HUES64 (cell line): ENCODE results near the gene NDUFB4.

ENCODE experiments used
- H3K27ac ChIP-seq: 2 replicates; pipeline ENCODE4 v1.7.0; 2013; ENCODE audit warnings: low read depth, low read length, inconsistent platforms
- H3K27me3 ChIP-seq: 2 replicates; pipeline ENCODE4 v1.6.1; 2013; ENCODE audit warnings: mild to moderate bottlenecking, low read length; ENCODE audit not compliant: insufficient read depth
- H3K36me3 ChIP-seq: 2 replicates; pipeline ENCODE4 v1.6.1; 2013; ENCODE audit warnings: mild to moderate bottlenecking, low read length; ENCODE audit not compliant: insufficient read depth
- H3K4me1 ChIP-seq: 2 replicates; pipeline ENCODE4 v1.6.1; 2013; ENCODE audit warnings: mild to moderate bottlenecking, low read length, moderate library complexity; ENCODE audit not compliant: insufficient read depth
- H3K4me3 ChIP-seq: 2 replicates; pipeline ENCODE4 v1.5.1; 2013; ENCODE audit warnings: mild to moderate bottlenecking, low read length, moderate library complexity
- H3K9ac ChIP-seq: 2 replicates; pipeline ENCODE4 v1.6.1; 2013; ENCODE audit warnings: mild to moderate bottlenecking, low read depth, low read length
- H3K9me3 ChIP-seq: 2 replicates; pipeline ENCODE4 v1.6.1; 2013; ENCODE audit warnings: low read depth, low read length; ENCODE audit not compliant: insufficient read depth
- WGBS: fragments of 150-250, 120-280 bp; methylation state at CpG from one replicate; pipeline ENCODE4 v1.1.7; 2013; ENCODE audit warnings: missing lambda C conversion rate; 5-methylcytosine and 5-hydroxymethylcytosine counted together

The NDUFB4 gene

DNA sequence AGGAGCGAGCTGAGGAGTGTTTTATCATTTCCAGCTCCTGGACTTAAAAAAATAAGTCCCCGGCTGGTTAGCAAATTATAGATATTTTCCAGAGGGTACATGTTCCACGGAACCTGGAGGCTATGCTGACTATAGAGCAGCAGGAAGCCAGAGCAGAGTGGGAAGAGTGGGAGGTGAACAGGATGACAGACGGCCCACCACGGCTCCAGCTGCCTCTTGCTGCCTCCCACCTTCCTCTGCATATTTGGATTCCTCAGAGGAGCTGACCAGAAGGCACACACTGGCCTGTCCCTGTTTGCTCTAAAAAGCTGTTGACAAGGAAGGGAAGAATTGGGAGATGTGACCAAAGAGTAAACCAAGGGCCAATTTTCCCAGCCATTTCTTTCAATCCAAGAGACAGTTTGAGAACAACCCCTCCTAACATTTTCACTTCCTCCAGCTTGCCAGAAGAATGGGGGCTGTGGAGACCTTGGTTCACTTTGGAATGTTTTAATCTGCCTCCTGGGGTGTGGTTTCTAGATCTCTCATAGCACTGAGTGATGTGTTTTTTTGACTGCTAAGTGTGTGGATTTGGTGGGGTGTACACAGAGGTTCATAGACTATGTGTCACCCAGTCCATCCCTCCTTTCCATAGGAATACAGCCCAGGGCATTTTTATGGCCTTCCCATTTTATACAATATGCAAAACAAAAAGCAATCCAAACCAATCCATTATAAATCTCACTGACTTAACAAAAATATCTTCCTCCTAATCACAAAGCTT, 49.1 kb downstream of the NDUFB4 start:
- no peak overlapping the region for H3K9ac ChIP-seq
- no peak overlapping the region for H3K4me3 ChIP-seq

DNA sequence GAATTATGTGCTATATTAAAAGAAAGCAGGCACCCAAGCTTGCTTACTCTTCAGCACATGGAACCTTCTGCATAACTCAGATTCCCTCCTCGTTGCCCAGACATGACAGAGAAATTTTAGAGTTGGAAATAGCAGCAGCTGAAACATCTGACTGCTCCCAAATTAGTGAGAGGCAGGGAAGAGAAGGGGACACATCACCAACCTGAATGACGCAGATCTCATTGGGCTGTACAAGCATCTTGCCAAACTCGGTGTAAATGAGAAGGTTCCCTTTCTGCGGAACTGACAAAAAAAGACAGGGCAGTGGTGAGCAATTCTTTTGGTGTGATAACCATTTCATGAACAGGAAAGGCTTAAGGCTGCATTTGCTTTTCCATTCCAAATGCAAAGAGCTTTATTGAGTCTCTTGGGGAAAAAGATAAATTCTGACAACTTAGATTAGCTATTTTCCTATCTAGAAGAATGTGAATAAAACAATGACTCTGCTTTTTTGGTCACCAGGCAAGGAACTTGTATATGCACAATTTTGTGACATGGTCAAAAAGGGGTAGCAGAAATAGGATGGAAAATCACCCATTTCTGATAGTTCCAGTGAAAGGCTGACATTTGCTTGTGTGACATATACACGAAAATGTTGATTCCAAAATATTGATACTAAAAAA, 50.8 kb downstream of the NDUFB4 start:
- H3K27ac ChIP-seq = no peak overlapping the region
- no peaks in the 10 kb centered on the region for H3K4me1 ChIP-seq
- 92% methylated on average over 5 of the region's 5 CpGs for WGBS
- no peak overlapping the region for H3K4me3 ChIP-seq
- H3K27me3 ChIP-seq = no peaks in the 10 kb centered on the region
- H3K9ac ChIP-seq = no peak overlapping the region
- no peaks in the 10 kb centered on the region for H3K36me3 ChIP-seq
- H3K9me3 ChIP-seq = no peaks in the 10 kb centered on the region

More for the DNA sequence above, 49.1 kb downstream of the NDUFB4 start:
- Histone ChIP-seq H3K36me3 (no peaks in the 10 kb centered on the region), H3K9me3 (no peaks in the 10 kb centered on the region), H3K4me1 (no peaks in the 10 kb centered on the region), H3K27ac (no peak overlapping the region), H3K27me3 (no peaks in the 10 kb centered on the region)
- 81% methylated on average over 5 of the region's 5 CpGs for WGBS

DNA sequence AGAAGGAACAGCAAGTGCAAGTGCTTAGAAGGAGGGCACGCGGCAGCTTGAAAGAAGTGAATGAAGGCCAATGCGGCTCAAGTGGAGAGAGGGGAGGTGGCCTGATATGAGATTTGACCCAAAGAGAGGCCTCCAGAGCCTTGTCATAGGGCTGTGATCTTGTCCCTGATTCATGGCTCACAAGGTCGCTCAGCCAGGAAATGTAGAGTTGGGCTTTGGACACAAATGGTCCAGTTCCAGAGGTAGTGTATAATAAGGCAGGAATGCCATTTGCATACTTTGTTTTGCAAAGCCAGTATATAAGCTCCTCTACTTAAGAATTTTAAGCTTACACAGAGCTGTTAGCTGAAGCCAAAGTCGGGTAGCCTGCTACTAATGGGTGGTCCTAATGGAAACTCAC, 52.2 kb downstream of the NDUFB4 start:
- Histone ChIP-seq H3K4me1 (no peaks in the 10 kb centered on the region), H3K9ac (no peak overlapping the region), H3K36me3 (no peaks in the 10 kb centered on the region), H3K27me3 (no peaks in the 10 kb centered on the region), H3K9me3 (no peaks in the 10 kb centered on the region), H3K27ac (no peak overlapping the region), H3K4me3 (no peak overlapping the region)
- 94% methylated on average over 5 of the region's 5 CpGs for WGBS

DNA sequence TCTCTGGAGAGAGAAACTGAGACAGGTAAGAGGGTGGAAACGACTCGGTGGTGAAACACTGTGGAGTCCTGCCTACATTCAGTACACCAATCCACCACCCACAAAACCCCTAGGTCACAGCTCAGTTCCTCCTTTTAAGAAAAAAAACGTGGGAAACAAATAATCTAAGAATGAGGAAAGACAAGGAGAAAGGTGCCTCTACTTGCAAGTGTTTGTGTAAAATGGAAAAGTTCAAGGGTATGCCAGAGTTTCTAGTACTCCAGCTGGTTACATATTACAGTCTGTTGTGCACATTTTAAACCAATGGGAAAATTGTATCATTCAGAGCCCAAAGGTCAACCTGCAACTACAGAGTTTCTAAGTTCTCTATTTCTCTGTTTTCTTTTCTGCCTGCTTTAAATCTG, 53.7 kb downstream of the NDUFB4 start:
- WGBS = 85% methylated on average over 1 of the region's 3 CpGs
- no peak overlapping the region for H3K27ac ChIP-seq
- no peaks in the 10 kb centered on the region for H3K36me3 ChIP-seq
- no peaks in the 10 kb centered on the region for H3K4me1 ChIP-seq
- no peak overlapping the region for H3K9ac ChIP-seq
- no peak overlapping the region for H3K4me3 ChIP-seq
- no peaks in the 10 kb centered on the region for H3K27me3 ChIP-seq
- no peaks in the 10 kb centered on the region for H3K9me3 ChIP-seq

DNA sequence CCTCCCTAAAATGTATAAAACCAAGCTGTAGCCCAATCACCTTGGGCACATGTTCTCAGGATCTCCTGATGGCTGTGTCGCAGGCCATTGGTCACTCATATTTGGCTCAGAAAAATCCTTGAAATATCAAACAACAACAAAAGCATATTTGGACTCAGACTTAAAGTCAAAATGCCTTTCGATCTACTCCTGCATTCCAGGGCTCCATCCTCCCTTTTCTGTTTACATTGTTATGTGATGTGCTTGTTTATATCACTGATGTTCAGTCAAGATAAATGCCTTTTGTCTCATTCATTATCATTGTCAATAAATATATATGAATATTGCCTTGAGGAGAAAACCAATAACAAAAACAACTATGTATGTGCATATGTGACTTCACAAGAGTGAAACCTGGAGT, 54.2 kb downstream of the NDUFB4 start:
- Histone ChIP-seq H3K27me3 (no peaks in the 10 kb centered on the region), H3K4me1 (no peaks in the 10 kb centered on the region), H3K36me3 (no peaks in the 10 kb centered on the region), H3K9me3 (no peaks in the 10 kb centered on the region), H3K9ac (no peak overlapping the region), H3K4me3 (no peak overlapping the region), H3K27ac (no peak overlapping the region)
- WGBS = 90% methylated on average over 2 of the region's 2 CpGs
